Liver (tissue), 9 donors: ENCODE results near the gene ZNF436. TPM values are rescaled to one million over a fixed set of nuclear protein-coding genes. Genes with fewer than 3 reads are reported as not detected.

ENCODE experiments used
- DNase-seq: peaks from one replicate; pipeline ENCODE4 v3.0.0-alpha.2; 2017; ENCODE audit warnings: low spot score
- H3K27ac ChIP-seq, 2 donors: one replicate each; pipeline ENCODE4 v1.7.0; 2013; ENCODE audit warnings: inconsistent platforms in 2 of 2, low read length in 2 of 2, control low read depth in 1 of 2, low read depth in 1 of 2, mild to moderate bottlenecking in 1 of 2
- H3K27me3 ChIP-seq, 4 donors: one replicate each; pipeline versions ENCODE4 v1.6.1 to v1.7.0; 2013; ENCODE audit warnings: low read length in 3 of 4, inconsistent platforms in 1 of 4, mild to moderate bottlenecking in 1 of 4, moderate library complexity in 1 of 4; ENCODE audit not compliant: control insufficient read depth in 4 of 4, insufficient read depth in 4 of 4
- H3K36me3 ChIP-seq, 4 donors: one replicate each; pipeline versions ENCODE4 v1.6.1 to v1.7.0; 2013; ENCODE audit warnings: low read length in 3 of 4, mild to moderate bottlenecking in 3 of 4, low read depth in 1 of 4, moderate library complexity in 1 of 4; ENCODE audit not compliant: control insufficient read depth in 4 of 4, insufficient read depth in 3 of 4
- H3K4me1 ChIP-seq, 4 donors: one replicate each; pipeline versions ENCODE4 v1.6.1 to v1.7.0; 2013; ENCODE audit warnings: low read length in 3 of 4, mild to moderate bottlenecking in 3 of 4, moderate library complexity in 1 of 4; ENCODE audit not compliant: control insufficient read depth in 4 of 4, insufficient read depth in 4 of 4
- H3K4me3 ChIP-seq, 3 donors: one replicate each; pipeline versions ENCODE4 v1.6.1 to v1.7.0; 2013; ENCODE audit warnings: low read length in 3 of 3, control low read depth in 1 of 3, low read depth in 1 of 3, mild to moderate bottlenecking in 1 of 3
- H3K9ac ChIP-seq, 2 donors: one replicate each; pipeline ENCODE4 v1.7.0; 2013; ENCODE audit warnings: low read length in 2 of 2, mild to moderate bottlenecking in 2 of 2, moderate library complexity in 2 of 2, control low read depth in 1 of 2, low read depth in 1 of 2
- H3K9me3 ChIP-seq, 4 donors: one replicate each; pipeline versions ENCODE4 v1.6.1 to v1.7.0; 2013; ENCODE audit warnings: low read length in 3 of 4; ENCODE audit not compliant: control insufficient read depth in 4 of 4
- ATF3 ChIP-seq: IDR thresholded peaks from 2 replicates; pipeline ENCODE4 v1.6.1; 2016; ENCODE audit warnings: antibody characterized with exemption
- CTCF ChIP-seq: fragments of 150-350 bp; IDR thresholded peaks from 2 replicates; pipeline ENCODE4 v1.5.1; 2017; ENCODE audit warnings: improper control_type of control experiment, low read depth, low read length; ENCODE audit not compliant: missing input control
- EGR1 ChIP-seq, 2 donors: IDR thresholded peaks; 2 replicates each; pipeline ENCODE4 v1.6.1; 2016 to 2018; ENCODE audit warnings: antibody characterized with exemption in 2 of 2, low read depth in 2 of 2
- FOXA1 ChIP-seq: IDR thresholded peaks from 2 replicates; pipeline ENCODE4 v1.6.1; 2016; ENCODE audit warnings: antibody characterized with exemption
- FOXA2 ChIP-seq: IDR thresholded peaks from 2 replicates; pipeline ENCODE4 v1.6.1; 2016; ENCODE audit warnings: antibody characterized with exemption
- GABPA ChIP-seq, 2 donors: IDR thresholded peaks in 1 of 2; conservative IDR thresholded peaks in 1 of 2; 2 replicates each; pipeline ENCODE4 v1.6.1; 2016; ENCODE audit warnings: antibody characterized with exemption in 2 of 2, mild to moderate bottlenecking in 1 of 2, moderate library complexity in 1 of 2
- HNF4A ChIP-seq, 2 donors: conservative IDR thresholded peaks; 2 replicates each; pipeline ENCODE4 v1.6.1; 2016; ENCODE audit warnings: antibody characterized with exemption in 2 of 2, mild to moderate bottlenecking in 2 of 2
- HNF4G ChIP-seq: IDR thresholded peaks from 2 replicates; pipeline ENCODE4 v1.6.1; 2016; ENCODE audit warnings: antibody characterized with exemption
- JUND ChIP-seq, 2 donors: IDR thresholded peaks; 2 replicates each; pipeline ENCODE4 v1.6.1; 2016; ENCODE audit warnings: antibody characterized with exemption in 2 of 2
- MAX ChIP-seq: IDR thresholded peaks from 2 replicates; pipeline ENCODE4 v1.6.1; 2016; ENCODE audit warnings: antibody characterized with exemption
- NR2F2 ChIP-seq: IDR thresholded peaks from 2 replicates; pipeline ENCODE4 v1.6.1; 2016; ENCODE audit warnings: antibody characterized with exemption
- RAD21 ChIP-seq, 2 donors: IDR thresholded peaks; 2 replicates each; pipeline ENCODE4 v1.6.1; 2016; ENCODE audit warnings: antibody characterized with exemption in 2 of 2, mild to moderate bottlenecking in 2 of 2
- REST ChIP-seq: IDR thresholded peaks from 2 replicates; pipeline ENCODE4 v1.6.1; 2016; ENCODE audit warnings: antibody characterized with exemption, mild to moderate bottlenecking
- RXRA ChIP-seq, 2 donors: IDR thresholded peaks; 2 replicates each; pipeline ENCODE4 v1.6.1; 2017 to 2018; ENCODE audit warnings: antibody characterized with exemption in 2 of 2, mild to moderate bottlenecking in 1 of 2
- SP1 ChIP-seq: IDR thresholded peaks from 2 replicates; pipeline ENCODE4 v1.6.1; 2018; ENCODE audit warnings: antibody characterized with exemption, mild to moderate bottlenecking
- TAF1 ChIP-seq: conservative IDR thresholded peaks from 2 replicates; pipeline ENCODE4 v1.6.1; 2016; ENCODE audit warnings: antibody characterized with exemption, mild to moderate bottlenecking
- YY1 ChIP-seq: IDR thresholded peaks from 2 replicates; pipeline ENCODE4 v1.6.1; 2016; ENCODE audit warnings: antibody characterized with exemption, mild to moderate bottlenecking
- ZBTB33 ChIP-seq: IDR thresholded peaks from 2 replicates; pipeline ENCODE4 v1.6.1; 2016; ENCODE audit warnings: antibody characterized with exemption
- WGBS: extraction: QIAGEN DNeasy Blood & Tissue Kit; methylation state at CpG from one replicate; pipeline ENCODE4 v1.1.7; 2013; 5-methylcytosine and 5-hydroxymethylcytosine counted together
- polyA plus RNA-seq, 2 donors: library from polyadenylated mRNA; stranded (reverse) in 1 of 2; unstranded in 1 of 2; fragments of 200-250 nt in 1 of 2; fragments of >200 nt in 1 of 2; fragmentation: Nextera tagmentation in 1 of 2; extraction: Ambion mirVana in 1 of 2; gene quantifications; one replicate each; pipeline versions ENCODE4 v1.2.1 to v1.2.3, GENCODE V29; 2013 to 2015
- total RNA-seq, 2 donors: library from RNA; depleted of rRNA; stranded (reverse); fragments of >200 nt; gene quantifications; one replicate each; pipeline ENCODE4 v1.2.3, GENCODE V29; 2014
- donor health status: healthy.
- donor health status: healthy.
- donor health status: healthy.
- donor health status: healthy.
- donor health status: healthy.

ZNF436 gene
- total and polyA plus RNA-seq, 4 donors: 1.3 to 8.0 (median 3.7) TPM

- peaks cover 4 to 37% (median 24%) of the 10 kb centered on the region in 4 donors for H3K36me3 ChIP-seq
- no peak for DNase-seq
- H3K9ac ChIP-seq: no peak overlapping the region
Measured at GRCh38 chr1:23384312-23385058, 14.8 kb upstream of the ZNF436 start.

GRCh38 chr1:23383577-23384311 lies 14.1 kb upstream of the ZNF436 start:
- WGBS: 84% methylated on average over 8 of the region's 8 CpGs
- Histone ChIP-seq H3K4me3 (no peak overlapping the region), H3K4me1 (peaks cover 0 to 3% (median 0%) of the 10 kb centered on the region in 4 donors), H3K36me3 (peaks cover 4 to 37% (median 24%) of the 10 kb centered on the region in 4 donors), H3K27me3 (no peaks in the 10 kb centered on the region), H3K9ac (no peak overlapping the region), H3K9me3 (no peaks in the 10 kb centered on the region), H3K27ac (peak overlapping the region in 1 of 2 donors; percentile 13)
- TF ChIP-seq MAX: no peak
- TF ChIP-seq EGR1 (IDR thresholded peaks at IDR 0.05; ENCODE audit: low read depth in 2 of 2): no peak
- TF ChIP-seq TAF1: no peak
- no peak for TF ChIP-seq GABPA (IDR thresholded peaks at IDR 0.05 in 1 of 2, conservative IDR thresholded peaks at IDR 0.05 in 1 of 2)
- no peak for TF ChIP-seq HNF4G
- no peak for TF ChIP-seq REST
- TF ChIP-seq ATF3: no peak
- TF ChIP-seq YY1: no peak
- TF ChIP-seq JUND (IDR thresholded peaks at IDR 0.05): no peak
- no peak for TF ChIP-seq FOXA2
- TF ChIP-seq FOXA1: no peak
- no peak for TF ChIP-seq RXRA (IDR thresholded peaks at IDR 0.05)
- no peak for TF ChIP-seq CTCF
- no peak for TF ChIP-seq SP1
- TF ChIP-seq RAD21 (IDR thresholded peaks at IDR 0.05): no peak
- TF ChIP-seq NR2F2: no peak
- no peak for TF ChIP-seq ZBTB33
- no peak for TF ChIP-seq HNF4A (conservative IDR thresholded peaks at IDR 0.05)
- DNase-seq: no peak

More at GRCh38 chr1:23384312-23385058, 14.8 kb upstream of the ZNF436 start:
- 74% methylated on average over 11 of the region's 11 CpGs for WGBS
- no peak for TF ChIP-seq HNF4G
- no peak for TF ChIP-seq FOXA1
- no peak for TF ChIP-seq RXRA (IDR thresholded peaks at IDR 0.05)
- no peak for TF ChIP-seq SP1
- TF ChIP-seq ZBTB33: no peak
- peak overlapping the region in 1 of 2 donors; percentile 13 for H3K27ac ChIP-seq
- peaks cover 0 to 3% (median 0%) of the 10 kb centered on the region in 4 donors for H3K4me1 ChIP-seq
- H3K4me3 ChIP-seq: no peak overlapping the region
- H3K27me3 ChIP-seq: no peaks in the 10 kb centered on the region
- H3K9me3 ChIP-seq: no peaks in the 10 kb centered on the region
